Measurements from ENCODE around the gene GALNT9. TPM values are rescaled to one million over a fixed set of nuclear protein-coding genes. Genes with fewer than 3 reads are reported as not detected.

The GALNT9 gene
- total RNA-seq, 4 donors from 2014 or later: 10.9 to 52.7 (median 36.7) TPM; not detected in 1

GRCh38 chr12:132373901-132374611, 44.7 kb upstream of the GALNT9 start:
- ATAC-seq (ENCODE audit: low FRiP score) (peak; percentile 56), DNase-seq (ENCODE audit: low spot score) (no peak)
- TF ChIP-seq CTCF (IDR thresholded peaks at IDR 0.05): no peak

- DNase-seq (ENCODE audit: low spot score) (no peak), ATAC-seq (ENCODE audit: low FRiP score) (no peak)
- TF ChIP-seq CTCF (IDR thresholded peaks at IDR 0.05): no peak
Measured at GRCh38 chr12:132367852-132368251, 38.5 kb upstream of the GALNT9 start.

- ATAC-seq (ENCODE audit: low FRiP score): peak; percentile 88
- DNase-seq (ENCODE audit: low spot score): peak; percentile 31
- no peak for TF ChIP-seq CTCF (IDR thresholded peaks at IDR 0.05)
Measured at GRCh38 chr12:132367071-132367851, 37.9 kb upstream of the GALNT9 start.

- DNase-seq (ENCODE audit: low spot score) (no peak), ATAC-seq (ENCODE audit: low FRiP score) (peak; percentile 11)
- TF ChIP-seq CTCF (IDR thresholded peaks at IDR 0.05): no peak
Measured at GRCh38 chr12:132366341-132366861, 37.0 kb upstream of the GALNT9 start.

- ATAC-seq (ENCODE audit: low FRiP score) (no peak), DNase-seq (ENCODE audit: low spot score) (no peak)
- TF ChIP-seq CTCF (IDR thresholded peaks at IDR 0.05): no peak
Measured at GRCh38 chr12:132365226-132365625, 35.8 kb upstream of the GALNT9 start.

- ATAC-seq (ENCODE audit: low FRiP score) (no peak), DNase-seq (ENCODE audit: low spot score) (no peak)
- no peak for TF ChIP-seq CTCF (IDR thresholded peaks at IDR 0.05)
Measured at GRCh38 chr12:132364348-132364902, 35.0 kb upstream of the GALNT9 start.

All from omental fat pad (tissue), 4 donors.